ENCODE data around the gene LHX6.

DNA sequence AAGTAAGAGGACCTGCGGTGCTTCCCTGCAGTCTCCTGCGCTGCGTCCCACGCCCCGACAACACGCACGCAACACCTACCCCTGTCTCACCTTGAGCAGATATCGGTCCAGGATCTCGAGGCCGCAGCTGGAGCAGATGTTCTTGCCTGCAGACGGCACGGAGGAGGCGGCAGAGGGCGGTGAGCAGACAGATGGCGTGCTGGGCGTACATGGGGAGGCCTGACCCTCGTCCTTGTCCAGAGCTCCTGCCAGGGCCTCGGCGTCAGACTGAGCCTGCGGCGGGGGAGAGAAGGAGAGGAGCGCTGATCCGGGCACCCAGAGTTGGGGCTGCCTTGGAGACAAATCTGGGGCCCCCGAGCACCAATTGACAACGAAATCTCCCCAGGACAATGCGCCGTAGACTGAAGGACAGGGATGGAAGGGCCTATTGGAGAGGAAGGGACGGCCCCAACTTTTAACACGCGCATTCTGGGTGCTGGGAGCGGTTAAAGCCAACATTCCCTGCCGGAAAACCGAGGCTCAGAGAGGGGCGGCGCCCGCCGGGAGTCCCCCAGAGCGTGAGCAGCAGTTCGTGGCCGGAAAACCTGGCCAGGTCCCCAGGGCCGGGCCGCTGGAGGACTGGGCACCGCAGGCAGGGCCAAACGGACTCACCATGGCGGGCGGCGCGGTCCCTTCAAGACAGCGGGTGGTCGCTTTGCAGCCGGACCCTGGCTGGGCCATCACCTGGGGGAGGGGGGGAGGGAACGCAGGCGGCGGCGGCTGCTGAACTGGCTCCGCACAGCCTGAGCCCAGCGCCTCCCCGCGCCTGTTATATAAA lies 1.8 kb downstream of the LHX6 start:
- TF ChIP-seq NFE2 (CRISPR knock-in tag; IDR thresholded peaks at IDR 0.05) (no peak), LCORL (IDR thresholded peaks at IDR 0.05) (no peak), LCORL (CRISPR knock-in tag; IDR thresholded peaks at IDR 0.05) (no peak), CREB1 (IDR thresholded peaks at IDR 0.05) (no peak), CREB1 (CRISPR knock-in tag; IDR thresholded peaks at IDR 0.05) (no peak), EP300 (IDR thresholded peaks at IDR 0.05; ENCODE audit: low read depth in 2 of 2, low read length in 2 of 2) (no peak), EP300 (CRISPR knock-in tag; IDR thresholded peaks at IDR 0.05; ENCODE audit: borderline replicate concordance) (no peak)
- TF ChIP-seq, protein P1, sequence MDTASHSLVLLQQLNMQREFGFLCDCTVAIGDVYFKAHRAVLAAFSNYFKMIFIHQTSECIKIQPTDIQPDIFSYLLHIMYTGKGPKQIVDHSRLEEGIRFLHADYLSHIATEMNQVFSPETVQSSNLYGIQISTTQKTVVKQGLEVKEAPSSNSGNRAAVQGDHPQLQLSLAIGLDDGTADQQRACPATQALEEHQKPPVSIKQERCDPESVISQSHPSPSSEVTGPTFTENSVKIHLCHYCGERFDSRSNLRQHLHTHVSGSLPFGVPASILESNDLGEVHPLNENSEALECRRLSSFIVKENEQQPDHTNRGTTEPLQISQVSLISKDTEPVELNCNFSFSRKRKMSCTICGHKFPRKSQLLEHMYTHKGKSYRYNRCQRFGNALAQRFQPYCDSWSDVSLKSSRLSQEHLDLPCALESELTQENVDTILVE (CRISPR knock-in tag; IDR thresholded peaks at IDR 0.05): no peak
- TF ChIP-seq, protein P2, sequence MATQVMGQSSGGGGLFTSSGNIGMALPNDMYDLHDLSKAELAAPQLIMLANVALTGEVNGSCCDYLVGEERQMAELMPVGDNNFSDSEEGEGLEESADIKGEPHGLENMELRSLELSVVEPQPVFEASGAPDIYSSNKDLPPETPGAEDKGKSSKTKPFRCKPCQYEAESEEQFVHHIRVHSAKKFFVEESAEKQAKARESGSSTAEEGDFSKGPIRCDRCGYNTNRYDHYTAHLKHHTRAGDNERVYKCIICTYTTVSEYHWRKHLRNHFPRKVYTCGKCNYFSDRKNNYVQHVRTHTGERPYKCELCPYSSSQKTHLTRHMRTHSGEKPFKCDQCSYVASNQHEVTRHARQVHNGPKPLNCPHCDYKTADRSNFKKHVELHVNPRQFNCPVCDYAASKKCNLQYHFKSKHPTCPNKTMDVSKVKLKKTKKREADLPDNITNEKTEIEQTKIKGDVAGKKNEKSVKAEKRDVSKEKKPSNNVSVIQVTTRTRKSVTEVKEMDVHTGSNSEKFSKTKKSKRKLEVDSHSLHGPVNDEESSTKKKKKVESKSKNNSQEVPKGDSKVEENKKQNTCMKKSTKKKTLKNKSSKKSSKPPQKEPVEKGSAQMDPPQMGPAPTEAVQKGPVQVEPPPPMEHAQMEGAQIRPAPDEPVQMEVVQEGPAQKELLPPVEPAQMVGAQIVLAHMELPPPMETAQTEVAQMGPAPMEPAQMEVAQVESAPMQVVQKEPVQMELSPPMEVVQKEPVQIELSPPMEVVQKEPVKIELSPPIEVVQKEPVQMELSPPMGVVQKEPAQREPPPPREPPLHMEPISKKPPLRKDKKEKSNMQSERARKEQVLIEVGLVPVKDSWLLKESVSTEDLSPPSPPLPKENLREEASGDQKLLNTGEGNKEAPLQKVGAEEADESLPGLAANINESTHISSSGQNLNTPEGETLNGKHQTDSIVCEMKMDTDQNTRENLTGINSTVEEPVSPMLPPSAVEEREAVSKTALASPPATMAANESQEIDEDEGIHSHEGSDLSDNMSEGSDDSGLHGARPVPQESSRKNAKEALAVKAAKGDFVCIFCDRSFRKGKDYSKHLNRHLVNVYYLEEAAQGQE (IDR thresholded peaks at IDR 0.05; ENCODE audit: borderline replicate concordance in 1 of 2, low read depth in 1 of 2, low read length in 2 of 2): no peak
- TF ChIP-seq, protein P3, sequence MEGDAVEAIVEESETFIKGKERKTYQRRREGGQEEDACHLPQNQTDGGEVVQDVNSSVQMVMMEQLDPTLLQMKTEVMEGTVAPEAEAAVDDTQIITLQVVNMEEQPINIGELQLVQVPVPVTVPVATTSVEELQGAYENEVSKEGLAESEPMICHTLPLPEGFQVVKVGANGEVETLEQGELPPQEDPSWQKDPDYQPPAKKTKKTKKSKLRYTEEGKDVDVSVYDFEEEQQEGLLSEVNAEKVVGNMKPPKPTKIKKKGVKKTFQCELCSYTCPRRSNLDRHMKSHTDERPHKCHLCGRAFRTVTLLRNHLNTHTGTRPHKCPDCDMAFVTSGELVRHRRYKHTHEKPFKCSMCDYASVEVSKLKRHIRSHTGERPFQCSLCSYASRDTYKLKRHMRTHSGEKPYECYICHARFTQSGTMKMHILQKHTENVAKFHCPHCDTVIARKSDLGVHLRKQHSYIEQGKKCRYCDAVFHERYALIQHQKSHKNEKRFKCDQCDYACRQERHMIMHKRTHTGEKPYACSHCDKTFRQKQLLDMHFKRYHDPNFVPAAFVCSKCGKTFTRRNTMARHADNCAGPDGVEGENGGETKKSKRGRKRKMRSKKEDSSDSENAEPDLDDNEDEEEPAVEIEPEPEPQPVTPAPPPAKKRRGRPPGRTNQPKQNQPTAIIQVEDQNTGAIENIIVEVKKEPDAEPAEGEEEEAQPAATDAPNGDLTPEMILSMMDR (CRISPR knock-in tag; IDR thresholded peaks at IDR 0.05): no peak

Data from HepG2 (cell line).